Panc1 (cell line): ENCODE data around the gene RFX8. TPM values are rescaled to one million over a fixed set of nuclear protein-coding genes. Genes with fewer than 3 reads are reported as not detected.

Experiments used
- ATAC-seq: fragments of 200-7000 bp; cut with Tn5 transposase; 2 replicates; pipeline ENCODE4 v1.9.1; 2020; ENCODE audit warnings: mild to moderate bottlenecking, moderate library complexity
- Bru-seq: library from RNA; stranded (reverse); fragments of 400-500 nt; gene quantifications from one replicate; lab custom pipeline; 2021; lab: Mats Ljungman, UMichigan
- BruChase-seq, 2 experiments: library from RNA; stranded (reverse); fragments of 400-500 nt; gene quantifications; one replicate each; lab custom pipeline; 2021; lab: Mats Ljungman, UMichigan
- BruUV-seq: library from RNA; stranded (reverse); fragments of 400-500 nt; replicated peaks from 2 replicates; lab custom pipeline; 2021; lab: Mats Ljungman, UMichigan
- CTCF ChIA-PET: fragments of 300-600 bp; sonication (Branson Sonifier 250); formaldehyde crosslinking; loops from one replicate; lab custom pipeline; 2022; ENCODE audit warnings: antibody characterized with exemption; lab: Charles Lee
- POLR2A ChIA-PET: fragments of 300-600 bp; sonication (Branson Sonifier 250); formaldehyde crosslinking; loops from one replicate; lab custom pipeline; 2022; ENCODE audit warnings: antibody characterized with exemption; lab: Charles Lee
- DNase-seq: peaks from one replicate; pipeline ENCODE4 v3.0.0-alpha.2; 2010; ENCODE audit warnings: low read depth, low spot score
- H3K27ac ChIP-seq: 2 replicates; pipeline ENCODE4 v1.5.1; 2011; ENCODE audit warnings: mild to moderate bottlenecking, low read length, inconsistent platforms
- H3K27me3 ChIP-seq: fragments of 200-500 bp; sonication (Bioruptor generic); 2 replicates; pipeline ENCODE4 v1.6.0; 2014; ENCODE audit warnings: low read length, inconsistent platforms; ENCODE audit not compliant: control insufficient read depth, insufficient read depth
- H3K36me3 ChIP-seq: fragments of 200-500 bp; sonication (Bioruptor generic); 2 replicates; pipeline ENCODE4 v1.5.1; 2014; ENCODE audit warnings: inconsistent platforms, mild to moderate bottlenecking, low read length, moderate library complexity; ENCODE audit not compliant: control insufficient read depth, insufficient read depth
- H3K4me1 ChIP-seq: 2 replicates; pipeline ENCODE4 v1.5.1; 2011; ENCODE audit warnings: inconsistent platforms, mild to moderate bottlenecking, low read length, moderate library complexity; ENCODE audit not compliant: control insufficient read depth, insufficient read depth
- H3K4me3 ChIP-seq, 2 experiments: 2 replicates each; pipeline ENCODE4 v1.5.1; 2011 to 2012; ENCODE audit warnings: low read depth in 2 of 2, low read length in 2 of 2, mild to moderate bottlenecking in 2 of 2, inconsistent platforms in 1 of 2, moderate library complexity in 1 of 2
- H3K9me3 ChIP-seq: fragments of 200-500 bp; sonication (Bioruptor generic); 2 replicates; pipeline ENCODE4 v1.5.1; 2014; ENCODE audit warnings: low read depth, mild to moderate bottlenecking, inconsistent platforms, low read length, moderate library complexity; ENCODE audit not compliant: control insufficient read depth, insufficient read depth
- POLR2AphosphoS5 ChIP-seq: IDR thresholded peaks from 2 replicates; pipeline ENCODE4 v1.6.1; 2012; ENCODE audit warnings: mild to moderate bottlenecking, low read depth, low read length, moderate library complexity
- REST ChIP-seq, 2 experiments: IDR thresholded peaks; 2 replicates each; pipeline ENCODE4 v1.6.1; 2011 to 2012; ENCODE audit warnings: low read depth in 2 of 2, control low read depth in 1 of 2, low read length in 1 of 2, mild to moderate bottlenecking in 1 of 2, moderate library complexity in 1 of 2; ENCODE audit not compliant: insufficient read depth in 1 of 2
- SIN3A ChIP-seq: IDR thresholded peaks from 2 replicates; pipeline ENCODE4 v1.6.1; 2012; ENCODE audit warnings: low read depth, mild to moderate bottlenecking, low read length, moderate library complexity, borderline replicate concordance; ENCODE audit not compliant: insufficient read depth
- TCF7L2 ChIP-seq: IDR thresholded peaks from 2 replicates; pipeline ENCODE4 v1.6.1; 2011; ENCODE audit warnings: mild to moderate bottlenecking, low read depth, low read length, inconsistent platforms
- in situ Hi-C: cut with HindIII; loops from 2 replicates; pipeline ENCODE4 v1.10.0; 2016; ENCODE audit warnings: low sequenced_read_pairs, low pct_unique_long_range_greater_than_20kb
- intact Hi-C: fragments of 100-400 bp; cut with micrococcal nuclease; formaldehyde crosslinking; loops from one replicate; pipeline ENCODE4 v1.10.0; 2022; ENCODE audit not compliant: unreplicated experiment
- long read RNA-seq: library from polyadenylated mRNA; unstranded; transcript quantifications from one replicate; pipeline ENCODE4 v2.0.0, GENCODE V29; 2021; ENCODE audit not compliant: unreplicated experiment
- polyA plus RNA-seq: library from polyadenylated mRNA; unstranded; fragments of >200 nt; gene quantifications from one replicate; pipeline ENCODE4 v1.2.1, GENCODE V29; 2012; ENCODE audit warnings: missing spikeins; ENCODE audit not compliant: insufficient read length
- total RNA-seq: library from RNA; stranded (reverse); gene quantifications from one replicate; pipeline ENCODE4 v1.2.1, GENCODE V29; 2021; ENCODE audit not compliant: unreplicated experiment
- TF ChIP-seq, protein P1 (sequence below): fragments of 450-650 bp; IDR thresholded peaks from 2 replicates; pipeline ENCODE4 v1.5.1; 2017; ENCODE audit warnings: mild to moderate bottlenecking

The RFX8 gene
- total RNA-seq: not detected
- polyA plus RNA-seq: not detected
- percentile 6 among the genes with signal in this experiment for Bru-seq, nascent RNA
- percentile 7 among the genes with signal in this experiment for BruChase-seq, experiment 1, labeled RNA remaining after a 2-hour chase
- percentile 4 among the genes with signal in this experiment for BruChase-seq, experiment 2, labeled RNA remaining after a 6-hour chase
- long read RNA-seq, partial matches to known transcripts: 0 of 1 reads
- long read RNA-seq, other reads (novel, unspliced or antisense): 1 of 1 reads

DNA sequence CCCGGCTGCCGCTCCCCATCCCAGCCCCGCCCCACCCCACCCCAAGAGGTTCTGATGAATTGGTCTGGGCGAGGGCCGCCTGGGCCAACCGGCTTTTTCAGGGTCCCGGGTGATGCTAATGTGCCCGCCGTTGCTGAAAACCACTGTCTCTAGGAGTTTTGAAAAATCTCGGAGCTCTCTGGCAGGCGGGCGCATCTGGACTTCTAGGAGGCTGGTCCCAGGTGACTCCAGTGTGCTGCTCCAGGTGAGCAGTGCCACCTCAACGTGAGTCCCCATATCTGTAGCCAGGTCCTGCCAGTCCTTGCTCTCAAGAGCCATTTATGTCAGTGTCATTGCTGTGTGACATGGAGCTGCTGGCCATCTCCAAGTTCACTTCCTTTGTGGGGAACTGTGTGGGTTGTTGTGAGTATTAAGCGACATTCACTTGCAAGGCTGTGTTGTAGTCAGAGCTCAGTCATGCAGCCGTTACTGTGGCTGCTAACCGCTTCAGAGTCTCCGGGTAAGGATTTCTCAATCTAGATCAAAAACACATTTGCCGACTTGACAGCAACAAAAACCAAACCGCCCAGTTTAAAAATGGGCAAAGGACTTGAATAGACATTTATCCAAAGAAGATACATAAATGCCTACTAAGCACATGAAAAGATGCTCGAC lies at the start of gene RFX8:
Gene RFX8 (minus strand): TSS at position 382 of the 654 bp plus-strand sequence. CDS start 8,264 bp downstream, outside the sequence.
- Histone ChIP-seq H3K4me3 (peak within 1 kb of the TSS; percentile 54 to 60), H3K36me3 (no peaks in the 10 kb centered on the region), H3K9me3 (no peaks in the 10 kb centered on the region), H3K27ac (no peak within 1 kb of the TSS), H3K4me1 (peaks cover 4% of the 10 kb centered on the region; the same call in 1 of the 2 replicates), H3K27me3 (peaks cover 5% of the 10 kb centered on the region; the same call in 1 of the 2 replicates)
- no TSS peak for BruUV-seq
- ChIA-PET CTCF (no interaction called here), POLR2A (interaction anchor here (0.7 kb wide), 1 partner anchor 125 kb away, joined by 8 read pairs; no protein-coding TSS in a partner anchor)
- ATAC-seq (no peak), DNase-seq (no peak)
- intact Hi-C loops (no loop called here), in situ Hi-C loops (no loop called here)
- no peak for TF ChIP-seq REST (IDR thresholded peaks at IDR 0.05; ENCODE audit: insufficient read depth in 1 of 2, low read depth in 2 of 2, low read length in 1 of 2)
- no peak for TF ChIP-seq SIN3A
- no peak for TF ChIP-seq TCF7L2
- TF ChIP-seq, protein P1, sequence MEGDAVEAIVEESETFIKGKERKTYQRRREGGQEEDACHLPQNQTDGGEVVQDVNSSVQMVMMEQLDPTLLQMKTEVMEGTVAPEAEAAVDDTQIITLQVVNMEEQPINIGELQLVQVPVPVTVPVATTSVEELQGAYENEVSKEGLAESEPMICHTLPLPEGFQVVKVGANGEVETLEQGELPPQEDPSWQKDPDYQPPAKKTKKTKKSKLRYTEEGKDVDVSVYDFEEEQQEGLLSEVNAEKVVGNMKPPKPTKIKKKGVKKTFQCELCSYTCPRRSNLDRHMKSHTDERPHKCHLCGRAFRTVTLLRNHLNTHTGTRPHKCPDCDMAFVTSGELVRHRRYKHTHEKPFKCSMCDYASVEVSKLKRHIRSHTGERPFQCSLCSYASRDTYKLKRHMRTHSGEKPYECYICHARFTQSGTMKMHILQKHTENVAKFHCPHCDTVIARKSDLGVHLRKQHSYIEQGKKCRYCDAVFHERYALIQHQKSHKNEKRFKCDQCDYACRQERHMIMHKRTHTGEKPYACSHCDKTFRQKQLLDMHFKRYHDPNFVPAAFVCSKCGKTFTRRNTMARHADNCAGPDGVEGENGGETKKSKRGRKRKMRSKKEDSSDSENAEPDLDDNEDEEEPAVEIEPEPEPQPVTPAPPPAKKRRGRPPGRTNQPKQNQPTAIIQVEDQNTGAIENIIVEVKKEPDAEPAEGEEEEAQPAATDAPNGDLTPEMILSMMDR: no peak
- no peak for TF ChIP-seq POLR2AphosphoS5

DNA sequence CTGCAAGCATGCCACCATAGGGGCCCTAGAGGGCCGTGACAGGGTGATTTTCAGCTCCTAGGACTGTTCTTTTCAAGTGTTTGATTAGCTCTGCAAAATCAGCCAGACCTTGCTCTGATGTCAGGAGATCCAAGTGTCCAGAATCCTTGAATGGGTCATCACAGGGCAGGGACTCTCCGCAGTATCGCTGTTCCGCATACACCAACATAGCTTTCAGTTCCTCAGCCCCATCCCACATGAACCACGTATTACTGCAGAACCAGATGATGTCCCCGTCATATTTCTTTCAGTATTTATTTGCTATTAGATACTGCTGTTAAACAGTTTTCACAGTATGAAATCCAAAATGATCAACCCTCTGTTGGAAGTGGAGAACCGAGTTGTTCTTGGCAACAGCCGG lies 46.6 kb upstream of the RFX8 start:
- TF ChIP-seq POLR2AphosphoS5 (no peak), TCF7L2 (no peak), REST (IDR thresholded peaks at IDR 0.05; ENCODE audit: insufficient read depth in 1 of 2, low read depth in 2 of 2, low read length in 1 of 2) (no peak), SIN3A (no peak)
- TF ChIP-seq, protein P1: no peak
- Histone ChIP-seq H3K36me3 (no peaks in the 10 kb centered on the region), H3K27ac (no peak overlapping the region), H3K9me3 (peaks cover 3% of the 10 kb centered on the region; the same call in 1 of the 2 replicates), H3K4me1 (peaks cover 7% of the 10 kb centered on the region; the same call in 1 of the 2 replicates), H3K4me3 (no peak overlapping the region), H3K27me3 (no peaks in the 10 kb centered on the region)
- in situ Hi-C loops: no loop called here
- CTCF ChIA-PET: no interaction called here
- BruUV-seq: no TSS peak
- DNase-seq (no peak), ATAC-seq (no peak)
- POLR2A ChIA-PET: no interaction called here
- intact Hi-C loops: no loop called here
